GM18873 (cell line): Measurements from ENCODE around the gene UXS1.
A peak's percentile ranks its signal among the peaks of the same experiment; 100 is the strongest.
"Not testable (repeated sequence)": the region's sequence is repeated elsewhere in the genome, so short reads cannot be mapped to it uniquely, and the experiment has no call there.

Experiments
- ATAC-seq: cut with Tn5 transposase; IDR thresholded peaks from one replicate; pipeline ENCODE4 v1.9.1; 2021; ENCODE audit warnings: mild to moderate bottlenecking, moderate library complexity, moderate number of reproducible peaks; ENCODE audit not compliant: unreplicated experiment, low FRiP score

Gene UXS1

GRCh38 chr2:106137731-106138521 is 56.2 kb downstream of the UXS1 start:
- ATAC-seq: no peak

GRCh38 chr2:106131192-106131591 is 62.9 kb downstream of the UXS1 start:
- ATAC-seq: not testable (repeated sequence)

- no peak for ATAC-seq
Measured at GRCh38 chr2:106130251-106130998, 63.7 kb downstream of the UXS1 start.

- ATAC-seq: no peak
Measured at GRCh38 chr2:106129592-106129991, 64.5 kb downstream of the UXS1 start.

GRCh38 chr2:106129150-106129549 is 65.0 kb downstream of the UXS1 start:
- no peak for ATAC-seq

GRCh38 chr2:106127776-106128268 is 66.3 kb downstream of the UXS1 start:
- no peak for ATAC-seq

- ATAC-seq: no peak
Measured at GRCh38 chr2:106127282-106127771, 66.8 kb downstream of the UXS1 start.

GRCh38 chr2:106126705-106127281 is 67.3 kb downstream of the UXS1 start:
- no peak for ATAC-seq

GRCh38 chr2:106126295-106126694 is 67.8 kb downstream of the UXS1 start:
- no peak for ATAC-seq

GRCh38 chr2:106124905-106125549 is 69.1 kb downstream of the UXS1 start:
- no peak for ATAC-seq

- no peak for ATAC-seq
Measured at GRCh38 chr2:106124106-106124756, 69.9 kb downstream of the UXS1 start.

GRCh38 chr2:106122157-106122556 is 71.9 kb downstream of the UXS1 start:
- ATAC-seq: no peak

- ATAC-seq: no peak
Measured at GRCh38 chr2:106120432-106120831, 73.7 kb downstream of the UXS1 start.

GRCh38 chr2:106119074-106119473 is 75.0 kb downstream of the UXS1 start:
- ATAC-seq: no peak

- ATAC-seq: no peak
Measured at GRCh38 chr2:106117882-106118684, 76.0 kb downstream of the UXS1 start.

GRCh38 chr2:106117347-106117746 is 76.8 kb downstream of the UXS1 start:
- ATAC-seq: no peak

- ATAC-seq: no peak
Measured at GRCh38 chr2:106116248-106116647, 77.9 kb downstream of the UXS1 start.

- no peak for ATAC-seq
Measured at GRCh38 chr2:106115665-106116064, 78.4 kb downstream of the UXS1 start.

- peak; percentile 61 for ATAC-seq
Measured at GRCh38 chr2:106115250-106115649, 78.9 kb downstream of the UXS1 start.
